ENCODE results near the gene TRIM17.

DNA sequence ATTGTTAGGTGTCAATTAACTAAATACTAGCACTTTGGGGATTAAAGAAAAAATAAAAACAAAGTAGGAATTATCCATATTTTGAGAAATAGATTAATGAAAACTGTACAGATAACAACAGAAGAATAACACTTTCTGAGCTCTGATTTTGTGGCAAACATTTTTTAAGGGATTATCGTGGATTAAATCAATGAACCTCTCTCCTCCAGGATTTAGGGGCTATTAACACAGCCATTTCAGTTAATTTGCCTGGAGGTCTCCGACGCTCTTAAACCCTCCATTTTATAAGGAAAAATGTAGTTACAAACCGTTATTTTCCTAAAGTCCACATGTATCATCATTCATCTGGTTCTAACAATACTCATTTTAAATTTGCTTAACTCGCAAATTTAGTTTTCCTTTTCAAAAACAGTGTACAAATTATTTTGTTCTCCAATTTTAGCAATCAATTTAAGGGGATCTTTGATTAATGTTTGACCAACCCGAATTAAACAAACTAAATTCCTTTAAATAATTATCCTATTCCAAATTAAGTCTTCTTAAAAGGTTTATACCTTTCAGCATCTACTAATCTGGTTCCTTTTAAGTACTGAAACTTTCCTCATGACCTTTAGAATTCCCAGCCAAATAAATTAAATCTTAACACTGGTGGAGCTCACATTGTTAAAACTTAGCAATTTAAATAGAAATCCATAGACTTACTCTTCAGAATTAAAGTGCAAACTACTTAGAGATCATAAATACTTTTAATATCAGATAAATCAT lies 39.8 kb upstream of the TRIM17 start:
- TF ChIP-seq, protein P1, sequence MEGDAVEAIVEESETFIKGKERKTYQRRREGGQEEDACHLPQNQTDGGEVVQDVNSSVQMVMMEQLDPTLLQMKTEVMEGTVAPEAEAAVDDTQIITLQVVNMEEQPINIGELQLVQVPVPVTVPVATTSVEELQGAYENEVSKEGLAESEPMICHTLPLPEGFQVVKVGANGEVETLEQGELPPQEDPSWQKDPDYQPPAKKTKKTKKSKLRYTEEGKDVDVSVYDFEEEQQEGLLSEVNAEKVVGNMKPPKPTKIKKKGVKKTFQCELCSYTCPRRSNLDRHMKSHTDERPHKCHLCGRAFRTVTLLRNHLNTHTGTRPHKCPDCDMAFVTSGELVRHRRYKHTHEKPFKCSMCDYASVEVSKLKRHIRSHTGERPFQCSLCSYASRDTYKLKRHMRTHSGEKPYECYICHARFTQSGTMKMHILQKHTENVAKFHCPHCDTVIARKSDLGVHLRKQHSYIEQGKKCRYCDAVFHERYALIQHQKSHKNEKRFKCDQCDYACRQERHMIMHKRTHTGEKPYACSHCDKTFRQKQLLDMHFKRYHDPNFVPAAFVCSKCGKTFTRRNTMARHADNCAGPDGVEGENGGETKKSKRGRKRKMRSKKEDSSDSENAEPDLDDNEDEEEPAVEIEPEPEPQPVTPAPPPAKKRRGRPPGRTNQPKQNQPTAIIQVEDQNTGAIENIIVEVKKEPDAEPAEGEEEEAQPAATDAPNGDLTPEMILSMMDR (IDR thresholded peaks at IDR 0.05; ENCODE audit: low read length) = no peak
- no peak for TF ChIP-seq EZH2 (IDR thresholded peaks at IDR 0.05; ENCODE audit: borderline replicate concordance, low read length)
